H1 (cell line): Measurements from ENCODE around the gene TENT4B. TPM values are rescaled to one million over a fixed set of nuclear protein-coding genes. Genes with fewer than 3 reads are reported as not detected.
A peak's percentile ranks its signal among the peaks of the same experiment; 100 is the strongest.

Source experiments
- CTCF ChIA-PET: fragments of 300-600 bp; sonication (Branson Sonifier 250); formaldehyde crosslinking; loops from one replicate; lab custom pipeline; 2021; ENCODE audit not compliant: partially characterized antibody; lab: Charles Lee
- POLR2A ChIA-PET: fragments of 300-600 bp; sonication (Branson Sonifier 250); formaldehyde crosslinking; loops from one replicate; lab custom pipeline; 2021; ENCODE audit warnings: inconsistent platforms; ENCODE audit not compliant: partially characterized antibody; lab: Charles Lee
- DNase-seq, 2 experiments: peaks; one replicate each; pipeline versions ENCODE4 v3.0.0 to v3.0.0-alpha.2; 2010 to 2022; ENCODE audit warnings: low spot score in 2 of 2, low read depth in 1 of 2, mixed read lengths in 1 of 2
- FAIRE-seq: peaks from 2 replicates; lab custom pipeline; 2011; peaks lifted over from hg19 to GRCh38; lab: Jason Lieb, UNC
- H2AFZ ChIP-seq: 2 replicates; pipeline ENCODE4 v1.8.1; 2012; ENCODE audit warnings: low read length, inconsistent platforms
- H2AK5ac ChIP-seq: 2 replicates; pipeline ENCODE4 v1.6.1; 2013; ENCODE audit warnings: low read depth, low read length
- H2BK120ac ChIP-seq: replicated peaks from 2 replicates; pipeline ENCODE3; 2013; ENCODE audit warnings: low read depth, low read length, inconsistent platforms
- H2BK12ac ChIP-seq: 2 replicates; pipeline ENCODE4 v1.6.1; 2013; ENCODE audit warnings: low read depth, low read length
- H2BK15ac ChIP-seq: 2 replicates; pipeline ENCODE4 v1.6.1; 2013; ENCODE audit warnings: low read length
- H2BK20ac ChIP-seq: 2 replicates; pipeline ENCODE4 v1.6.1; 2013; ENCODE audit warnings: low read length
- H2BK5ac ChIP-seq: 2 replicates; pipeline ENCODE4 v1.6.1; 2013; ENCODE audit warnings: low read depth, low read length
- H3K14ac ChIP-seq: 2 replicates; pipeline ENCODE4 v1.6.1; 2013; ENCODE audit warnings: inconsistent platforms; ENCODE audit not compliant: insufficient read length
- H3K18ac ChIP-seq: 2 replicates; pipeline ENCODE4 v1.6.1; 2013; ENCODE audit warnings: low read length; ENCODE audit errors: extremely low read depth
- H3K23ac ChIP-seq: 2 replicates; pipeline ENCODE4 v1.6.1; 2013; ENCODE audit warnings: inconsistent platforms; ENCODE audit not compliant: insufficient read length
- H3K23me2 ChIP-seq: 2 replicates; pipeline ENCODE4 v1.6.1; 2013; ENCODE audit warnings: low read depth, low read length
- H3K27ac ChIP-seq: 2 replicates; pipeline ENCODE4 v1.6.1; 2011; ENCODE audit warnings: low read depth, low read length, inconsistent platforms
- H3K27me3 ChIP-seq, 4 experiments: replicated peaks in 1 of 4; 1 replicate in 1 of 4; 2 replicates in 3 of 4; pipeline versions ENCODE4 v1.6.1 to v1.8.1; 2011 to 2013; ENCODE audit warnings: low read length in 3 of 4, mild to moderate bottlenecking in 3 of 4, inconsistent platforms in 2 of 4, mixed read lengths in 2 of 4, moderate library complexity in 1 of 4; ENCODE audit not compliant: control insufficient read depth in 3 of 4, insufficient read depth in 3 of 4; ENCODE audit errors: extremely low read depth in 1 of 4
- H3K36me3 ChIP-seq, 4 experiments: 2 replicates each; pipeline versions ENCODE4 v1.6.1 to v1.8.1; 2011 to 2013; ENCODE audit warnings: mild to moderate bottlenecking in 4 of 4, low read length in 3 of 4, moderate library complexity in 2 of 4, control low read depth in 1 of 4, inconsistent platforms in 1 of 4; ENCODE audit not compliant: insufficient read depth in 4 of 4, control insufficient read depth in 2 of 4
- H3K4ac ChIP-seq: replicated peaks from 2 replicates; pipeline ENCODE3; 2013; ENCODE audit warnings: low read length, low read depth, mixed read lengths, inconsistent platforms; ENCODE audit not compliant: insufficient read length
- H3K4me1 ChIP-seq, 4 experiments: replicated peaks in 1 of 4; 1 replicate in 1 of 4; 2 replicates in 3 of 4; pipeline versions ENCODE4 v1.6.1 to v1.8.1; 2011 to 2013; ENCODE audit warnings: low read length in 3 of 4, inconsistent platforms in 2 of 4, mixed read lengths in 1 of 4; ENCODE audit not compliant: insufficient read depth in 4 of 4, control insufficient read depth in 3 of 4
- H3K4me2 ChIP-seq, 2 experiments: 2 replicates each; pipeline versions ENCODE4 v1.6.1 to v1.8.1; 2011 to 2013; ENCODE audit warnings: low read depth in 2 of 2, low read length in 2 of 2, control low read depth in 1 of 2, inconsistent platforms in 1 of 2, mild to moderate bottlenecking in 1 of 2; ENCODE audit not compliant: insufficient read depth in 1 of 2
- H3K4me3 ChIP-seq, 4 experiments: fragments of 200-600, 300-600 bp in 1 of 4; sonication (generic), shearing (Covaris generic), sonication (Bioruptor Twin) in 1 of 4; 2 replicates each; pipeline versions ENCODE4 v1.5.1 to v1.8.1; 2011 to 2016; ENCODE audit warnings: low read length in 4 of 4, low read depth in 3 of 4, control low read depth in 2 of 4, inconsistent platforms in 2 of 4, mild to moderate bottlenecking in 2 of 4, mixed read lengths in 1 of 4, moderate library complexity in 1 of 4; ENCODE audit not compliant: insufficient read depth in 2 of 4; ENCODE audit errors: extremely low read depth in 1 of 4
- H3K56ac ChIP-seq: replicated peaks from 2 replicates; pipeline ENCODE3; 2013; ENCODE audit warnings: low read depth, mild to moderate bottlenecking, mixed read lengths, low read length, inconsistent platforms; ENCODE audit not compliant: insufficient read length
- H3K79me1 ChIP-seq: 2 replicates; pipeline ENCODE4 v1.6.1; 2013; ENCODE audit warnings: low read depth, low read length, control low read depth
- H3K79me2 ChIP-seq, 2 experiments: 2 replicates each; pipeline versions ENCODE4 v1.6.1 to v1.8.1; 2012 to 2013; ENCODE audit warnings: low read length in 2 of 2, mild to moderate bottlenecking in 2 of 2, inconsistent platforms in 1 of 2; ENCODE audit not compliant: insufficient read depth in 2 of 2, control insufficient read depth in 1 of 2
- H3K9ac ChIP-seq, 4 experiments: replicated peaks in 1 of 4; 1 replicate in 1 of 4; 2 replicates in 3 of 4; pipeline versions ENCODE4 v1.6.1 to v1.8.1; 2011 to 2013; ENCODE audit warnings: low read depth in 3 of 4, low read length in 3 of 4, control low read depth in 2 of 4, mild to moderate bottlenecking in 2 of 4, moderate library complexity in 2 of 4, inconsistent platforms in 1 of 4; ENCODE audit errors: extremely low read depth in 1 of 4
- H3K9me3 ChIP-seq, 2 experiments: 2 replicates each; pipeline versions ENCODE4 v1.6.1 to v1.8.1; 2012 to 2013; ENCODE audit warnings: mild to moderate bottlenecking in 2 of 2, moderate library complexity in 2 of 2, control low read depth in 1 of 2, inconsistent platforms in 1 of 2, low read depth in 1 of 2, low read length in 1 of 2, mixed read lengths in 1 of 2; ENCODE audit not compliant: insufficient read depth in 2 of 2
- H4K20me1 ChIP-seq, 2 experiments: replicated peaks in 1 of 2; 2 replicates each; pipeline versions ENCODE3 to v1.8.1; 2011 to 2013; ENCODE audit warnings: inconsistent platforms in 2 of 2, low read length in 2 of 2, mild to moderate bottlenecking in 1 of 2; ENCODE audit not compliant: insufficient read depth in 2 of 2, control insufficient read depth in 1 of 2
- H4K5ac ChIP-seq: 2 replicates; pipeline ENCODE4 v1.6.1; 2013; ENCODE audit warnings: low read length, low read depth, mixed read lengths, inconsistent platforms; ENCODE audit not compliant: insufficient read length
- H4K8ac ChIP-seq: 2 replicates; pipeline ENCODE4 v1.8.0; 2013; ENCODE audit warnings: mild to moderate bottlenecking, moderate library complexity, low read length, inconsistent platforms; ENCODE audit not compliant: insufficient read depth; ENCODE audit errors: extremely low read depth
- H4K91ac ChIP-seq: replicated peaks from 2 replicates; pipeline ENCODE3; 2013; ENCODE audit warnings: low read length, mixed read lengths, inconsistent platforms; ENCODE audit not compliant: insufficient read length
- CBX5 ChIP-seq: fragments of 300-800, 300-1000 bp; sonication (generic); IDR thresholded peaks from 2 replicates; pipeline ENCODE4 v1.7.1; 2016; ENCODE audit warnings: antibody characterized with exemption, low read length, low read depth
- CHD1 ChIP-seq: IDR thresholded peaks from 2 replicates; pipeline ENCODE4 v1.6.1; 2012; ENCODE audit warnings: low read depth, low read length, improper control_type of control experiment
- CTBP2 ChIP-seq: IDR thresholded peaks from 2 replicates; pipeline ENCODE4 v1.7.0; 2011; ENCODE audit warnings: borderline replicate concordance, mild to moderate bottlenecking, moderate library complexity, mixed read lengths, low read length; ENCODE audit not compliant: insufficient read depth, insufficient read length
- EZH2 ChIP-seq: fragments of 200-600 bp; sonication (generic); IDR thresholded peaks from 2 replicates; pipeline ENCODE4 v1.7.1; 2012; ENCODE audit warnings: low read depth, mild to moderate bottlenecking, moderate library complexity, low read length, inconsistent platforms; ENCODE audit not compliant: severe bottlenecking
- KDM5A ChIP-seq: fragments of 200-600 bp; IDR thresholded peaks from 2 replicates; pipeline ENCODE4 v1.7.1; 2012; ENCODE audit warnings: mild to moderate bottlenecking, low read length, inconsistent platforms, mixed read lengths
- NRF1 ChIP-seq: IDR thresholded peaks from 2 replicates; pipeline ENCODE4 v1.6.1; 2011; ENCODE audit warnings: mild to moderate bottlenecking, low read depth, low read length, improper control_type of control experiment
- RAD21 ChIP-seq, 2 experiments: IDR thresholded peaks in 1 of 2; conservative IDR thresholded peaks in 1 of 2; 2 replicates each; pipeline ENCODE4 v1.6.1; 2011; ENCODE audit warnings: low read depth in 2 of 2, low read length in 2 of 2, improper control_type of control experiment in 1 of 2, inconsistent platforms in 1 of 2, mild to moderate bottlenecking in 1 of 2, moderate library complexity in 1 of 2
- SIX5 ChIP-seq: IDR thresholded peaks from 2 replicates; pipeline ENCODE4 v1.6.1; 2011; ENCODE audit warnings: mild to moderate bottlenecking, low read depth, low read length
- polyA plus RNA-seq, 7 experiments: library from polyadenylated mRNA; depleted of rRNA in 3 of 7; stranded (reverse) in 5 of 7; unstranded in 2 of 7; fragments of >200 nt in 5 of 7; fragments of 200-250 nt in 2 of 7; gene quantifications; 1 replicate in 5 of 7; 2 replicates in 1 of 7; 4 replicates in 1 of 7; pipeline versions ENCODE4 v1.2.1 to v1.2.3, GENCODE V29; 2011 to 2013; ENCODE audit warnings: missing spikeins in 2 of 7, mixed read lengths in 2 of 7
- total RNA-seq: library from RNA; stranded (reverse); fragmentation: NEBNext Ultra II Directional; extraction: Animal tissue kit (Norgen Biotek cat#: 25700); gene quantifications from 2 replicates; pipeline ENCODE4 v1.2.1, GENCODE V29; 2021
- TF ChIP-seq, protein P1 (sequence below): IDR thresholded peaks from 2 replicates; pipeline ENCODE4 v1.6.1; 2011; ENCODE audit warnings: low read depth, mild to moderate bottlenecking, low read length; ENCODE audit not compliant: insufficient read depth
- TF ChIP-seq, protein P2 (sequence below), 3 experiments: IDR thresholded peaks; 1 replicate in 2 of 3; 2 replicates in 1 of 3; pipeline versions ENCODE4 v1.5.1 to v1.6.1; 2011; ENCODE audit warnings: low read length in 3 of 3, mild to moderate bottlenecking in 3 of 3, inconsistent platforms in 2 of 3, low read depth in 1 of 3, moderate library complexity in 1 of 3; ENCODE audit not compliant: insufficient read depth in 1 of 3; ENCODE audit errors: control extremely low read depth in 1 of 3

Gene TENT4B
- total and polyA plus RNA-seq, 2 of the 8 experiments (the other 6 are each of a cell fraction or from before 2014, with no cell fraction given), result 4.2 to 15.7 TPM

DNA sequence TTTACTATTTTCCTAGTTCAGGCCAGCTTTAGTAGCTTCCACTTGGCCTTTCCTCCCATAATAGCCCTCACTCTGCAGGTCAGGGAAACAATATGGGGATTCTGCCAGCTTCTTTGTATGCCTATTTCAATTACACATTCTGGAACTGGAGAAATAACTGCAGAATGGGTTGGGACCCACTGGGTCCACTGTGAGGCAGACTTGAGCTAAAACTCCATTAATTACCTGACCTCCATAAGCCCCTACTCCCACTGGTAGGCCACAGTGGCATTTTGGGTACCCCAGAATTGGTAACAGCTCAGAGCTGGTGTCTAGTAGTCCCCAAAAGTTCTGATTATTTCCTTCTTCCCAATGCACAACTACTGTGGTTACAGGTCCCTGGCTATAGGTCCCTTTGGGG lies 16.7 kb upstream of the TENT4B start:
- Histone ChIP-seq H3K9me3 (no peaks in the 10 kb centered on the region), H2BK20ac (no peak overlapping the region), H3K56ac (no peak overlapping the region), H3K23me2 (no peaks in the 10 kb centered on the region), H2BK12ac (no peak overlapping the region), H3K79me2 (no peaks in the 10 kb centered on the region), H2BK15ac (no peak overlapping the region), H3K79me1 (no peaks in the 10 kb centered on the region), H3K27ac (no peak overlapping the region), H3K4ac (no peak overlapping the region), H4K91ac (no peak overlapping the region), H3K23ac (no peak overlapping the region), H2BK120ac (no peak overlapping the region), H4K20me1 (no peaks in the 10 kb centered on the region), H3K4me1 (no peaks in the 10 kb centered on the region), H3K27me3 (no peaks in the 10 kb centered on the region), H3K14ac (no peak overlapping the region), H3K4me3 (no peak overlapping the region), H2AK5ac (no peak overlapping the region), H3K9ac (no peak overlapping the region), H4K5ac (no peak overlapping the region), H3K18ac (no peak overlapping the region), H2BK5ac (no peak overlapping the region), H2AFZ (no peak overlapping the region), H3K4me2 (no peak overlapping the region), H3K36me3 (no peaks in the 10 kb centered on the region), H4K8ac (no peak overlapping the region)
- FAIRE-seq, result no peak
- TF ChIP-seq, protein P1, sequence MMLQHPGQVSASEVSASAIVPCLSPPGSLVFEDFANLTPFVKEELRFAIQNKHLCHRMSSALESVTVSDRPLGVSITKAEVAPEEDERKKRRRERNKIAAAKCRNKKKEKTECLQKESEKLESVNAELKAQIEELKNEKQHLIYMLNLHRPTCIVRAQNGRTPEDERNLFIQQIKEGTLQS, result no peak
- no peak for TF ChIP-seq EZH2
- TF ChIP-seq KDM5A, result no peak
- TF ChIP-seq CTBP2, result no peak
- TF ChIP-seq SIX5, result no peak
- no peak for TF ChIP-seq NRF1
- TF ChIP-seq CHD1, result no peak
- TF ChIP-seq, protein P2, sequence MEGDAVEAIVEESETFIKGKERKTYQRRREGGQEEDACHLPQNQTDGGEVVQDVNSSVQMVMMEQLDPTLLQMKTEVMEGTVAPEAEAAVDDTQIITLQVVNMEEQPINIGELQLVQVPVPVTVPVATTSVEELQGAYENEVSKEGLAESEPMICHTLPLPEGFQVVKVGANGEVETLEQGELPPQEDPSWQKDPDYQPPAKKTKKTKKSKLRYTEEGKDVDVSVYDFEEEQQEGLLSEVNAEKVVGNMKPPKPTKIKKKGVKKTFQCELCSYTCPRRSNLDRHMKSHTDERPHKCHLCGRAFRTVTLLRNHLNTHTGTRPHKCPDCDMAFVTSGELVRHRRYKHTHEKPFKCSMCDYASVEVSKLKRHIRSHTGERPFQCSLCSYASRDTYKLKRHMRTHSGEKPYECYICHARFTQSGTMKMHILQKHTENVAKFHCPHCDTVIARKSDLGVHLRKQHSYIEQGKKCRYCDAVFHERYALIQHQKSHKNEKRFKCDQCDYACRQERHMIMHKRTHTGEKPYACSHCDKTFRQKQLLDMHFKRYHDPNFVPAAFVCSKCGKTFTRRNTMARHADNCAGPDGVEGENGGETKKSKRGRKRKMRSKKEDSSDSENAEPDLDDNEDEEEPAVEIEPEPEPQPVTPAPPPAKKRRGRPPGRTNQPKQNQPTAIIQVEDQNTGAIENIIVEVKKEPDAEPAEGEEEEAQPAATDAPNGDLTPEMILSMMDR (IDR thresholded peaks at IDR 0.05; ENCODE audit: control extremely low read depth in 1 of 3, insufficient read depth in 1 of 3, low read depth in 1 of 3, low read length in 3 of 3), result peak in 2 of 3 experiments; percentile 36 to 50; a peak in 3 of 4 replicates
- TF ChIP-seq RAD21 (IDR thresholded peaks at IDR 0.05 in 1 of 2, conservative IDR thresholded peaks at IDR 0.05 in 1 of 2; ENCODE audit: low read depth in 2 of 2, low read length in 2 of 2), result peak; percentile 51 to 62
- TF ChIP-seq CBX5, result no peak
- POLR2A ChIA-PET, result interaction anchor here (0.7 kb wide), 1 partner anchor 34 kb away, joined by 3 read pairs; no protein-coding TSS in a partner anchor
- CTCF ChIA-PET, result interaction anchor here (0.8 to 5.3 kb wide), 12 partner anchors 9 to 167 kb away, joined by 3 to 65 read pairs (median 4); no protein-coding TSS in a partner anchor
- DNase-seq, result no peak
